ENCODE data around the gene LAGE3.

The LAGE3 gene

GRCh38 chrX:154435171-154435733 is 43.8 kb downstream of the LAGE3 start:
- DNase-seq (ENCODE audit: low read depth), result no peak

GRCh38 chrX:154434394-154435168 is 44.5 kb downstream of the LAGE3 start:
- no peak for DNase-seq (ENCODE audit: low read depth)

GRCh38 chrX:154433605-154434004 is 45.5 kb downstream of the LAGE3 start:
- DNase-seq (ENCODE audit: low read depth), result no peak

- DNase-seq (ENCODE audit: low read depth), result no peak
Observed at GRCh38 chrX:154432210-154432609, 46.9 kb downstream of the LAGE3 start.

- no peak for DNase-seq (ENCODE audit: low read depth)
Observed at GRCh38 chrX:154431341-154431740, 47.7 kb downstream of the LAGE3 start.

DNA sequence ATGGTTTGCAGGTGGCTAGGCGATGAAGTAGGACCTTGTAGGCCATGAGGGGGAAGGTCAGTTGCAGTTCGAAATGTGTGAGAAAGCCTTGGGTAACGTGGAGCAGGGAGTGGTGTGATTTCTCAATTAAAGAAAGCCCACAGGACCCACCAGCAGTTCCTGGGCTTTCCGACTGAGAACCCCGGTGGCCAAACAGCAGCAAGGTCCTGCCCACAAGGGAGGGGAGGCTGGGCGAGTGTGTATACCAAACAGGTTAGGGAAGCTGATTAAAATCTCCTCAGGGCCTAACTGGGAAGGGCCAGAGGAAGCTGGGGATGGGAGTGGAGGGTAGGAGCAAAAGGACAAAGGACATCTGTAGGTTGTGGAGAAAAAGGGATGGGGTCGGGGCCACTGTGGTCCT is 48.2 kb downstream of the LAGE3 start:
- no peak for DNase-seq (ENCODE audit: low read depth)

GRCh38 chrX:154430479-154430878 is 48.6 kb downstream of the LAGE3 start:
- DNase-seq (ENCODE audit: low read depth), result no peak

DNA sequence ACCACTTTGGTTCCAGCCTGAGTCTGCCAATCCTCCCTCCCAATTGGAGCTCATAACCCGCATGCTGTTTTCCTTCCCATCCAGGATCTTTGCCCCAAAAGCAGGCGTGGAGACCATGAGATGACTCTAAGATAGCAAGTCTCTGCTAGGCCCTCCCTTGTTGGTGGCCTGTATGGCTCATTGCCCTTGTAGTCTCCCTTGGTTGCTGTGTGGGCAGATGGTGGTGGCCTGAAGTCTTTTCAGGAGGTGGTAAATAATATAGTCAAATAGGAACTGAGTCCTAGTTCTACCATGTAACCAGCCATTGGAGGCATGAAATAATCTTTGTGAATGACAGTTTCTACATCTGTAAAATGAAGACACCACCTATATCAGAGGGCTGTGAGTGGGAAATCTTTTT is 49.4 kb downstream of the LAGE3 start:
- DNase-seq (ENCODE audit: low read depth), result no peak

- DNase-seq (ENCODE audit: low read depth), result peak; percentile 83
Observed at GRCh38 chrX:154428176-154429171, 50.6 kb downstream of the LAGE3 start, which contains the start of gene ATP6AP1. Gene ATP6AP1 (plus strand): TSS chrX:154428677. CDS start chrX:154428693, 16 bp downstream.
